K562 (cell line): ENCODE data around the gene FIZ1. TPM values are rescaled to one million over a fixed set of nuclear protein-coding genes. Genes with fewer than 3 reads are reported as not detected.

ENCODE experiments used
- BRD4 ChIP-seq: fragments of 200-600 bp; sonication (generic); IDR thresholded peaks from 2 replicates; pipeline ENCODE4 v1.6.1; 2017; ENCODE audit warnings: inconsistent platforms
- CSDE1 ChIP-seq, 2 experiments: fragments of 450-650 bp; IDR thresholded peaks; 2 replicates each; pipeline ENCODE4 v1.6.1; 2016; ENCODE audit warnings: mild to moderate bottlenecking in 1 of 2
- DDX20 ChIP-seq: fragments of 450-650 bp; IDR thresholded peaks from 2 replicates; pipeline ENCODE4 v1.6.1; 2016; ENCODE audit warnings: missing genetic modification characterization, low read depth, mild to moderate bottlenecking, missing compliant biosample characterization, moderate library complexity
- DMBX1 ChIP-seq: fragments of 250-450 bp; sonication (Bioruptor Pico); IDR thresholded peaks from 2 replicates; pipeline ENCODE4 v1.8.0; 2022; ENCODE audit warnings: inconsistent platforms, mild to moderate bottlenecking, moderate library complexity, borderline replicate concordance
- EP300 ChIP-seq: IDR thresholded peaks from 2 replicates; pipeline ENCODE4 v1.6.1; 2012; ENCODE audit warnings: low read length, improper control_type of control experiment
- ETV5 ChIP-seq: sonication (generic); formaldehyde crosslinking; IDR thresholded peaks from 2 replicates; pipeline ENCODE4 v1.4.0; 2020; ENCODE audit warnings: low read depth, mild to moderate bottlenecking, missing genetic modification reagents
- KLF6 ChIP-seq: fragments of 250-450 bp; sonication (Bioruptor Pico); IDR thresholded peaks from 2 replicates; pipeline ENCODE4 v1.4.0; 2020; ENCODE audit warnings: mild to moderate bottlenecking, moderate library complexity, borderline replicate concordance
- MLLT1 ChIP-seq, 2 experiments: fragments of 450-650 bp; IDR thresholded peaks; 2 replicates each; pipeline ENCODE4 v1.6.1; 2016
- MYC ChIP-seq, 2 experiments: fragments of 250-450 bp in 1 of 2; sonication (Bioruptor Pico) in 1 of 2; IDR thresholded peaks; 2 replicates each; pipeline versions ENCODE4 v1.5.1 to v1.6.1; 2012 to 2021; ENCODE audit warnings: low read depth in 2 of 2, borderline replicate concordance in 1 of 2, improper control_type of control experiment in 1 of 2, low read length in 1 of 2, mild to moderate bottlenecking in 1 of 2, moderate library complexity in 1 of 2
- NELFE ChIP-seq: IDR thresholded peaks from 2 replicates; pipeline ENCODE4 v1.6.1; 2011; ENCODE audit warnings: mild to moderate bottlenecking; ENCODE audit not compliant: insufficient read depth, insufficient read length
- NONO ChIP-seq, 2 experiments: fragments of 200-400 bp in 1 of 2; fragments of 450-650 bp in 1 of 2; formaldehyde crosslinking in 1 of 2; IDR thresholded peaks; 2 replicates each; pipeline ENCODE4 v1.6.1; 2017; ENCODE audit warnings: low read depth in 2 of 2, mild to moderate bottlenecking in 2 of 2, moderate library complexity in 2 of 2, low read length in 1 of 2
- PCBP2 ChIP-seq: fragments of 200-400 bp; formaldehyde crosslinking; IDR thresholded peaks from 2 replicates; pipeline ENCODE4 v1.6.1; 2018; ENCODE audit warnings: low read length, low read depth, mild to moderate bottlenecking, moderate library complexity; ENCODE audit not compliant: poor library complexity, severe bottlenecking
- POLR3A ChIP-seq: IDR thresholded peaks from 2 replicates; pipeline ENCODE4 v1.6.1; 2011; ENCODE audit warnings: borderline replicate concordance, mild to moderate bottlenecking, moderate library complexity; ENCODE audit not compliant: insufficient read length, insufficient read depth; ENCODE audit errors: extremely low read depth
- PPARD ChIP-seq: fragments of 250-450 bp; sonication (Bioruptor Pico); IDR thresholded peaks from 2 replicates; pipeline ENCODE4 v1.8.0; 2022; ENCODE audit warnings: inconsistent platforms, mild to moderate bottlenecking, moderate library complexity
- RCOR1 ChIP-seq, 2 experiments: IDR thresholded peaks; 2 replicates each; pipeline ENCODE4 v1.6.1; 2012; ENCODE audit warnings: low read depth in 2 of 2, low read length in 2 of 2, borderline replicate concordance in 1 of 2, improper control_type of control experiment in 1 of 2
- SAFB ChIP-seq: fragments of 200-400 bp; formaldehyde crosslinking; IDR thresholded peaks from 2 replicates; pipeline ENCODE4 v1.6.1; 2017; ENCODE audit warnings: low read depth, low read length, borderline replicate concordance
- SMAD3 ChIP-seq: fragments of 450-650 bp; formaldehyde crosslinking; conservative IDR thresholded peaks from 2 replicates; pipeline ENCODE4 v1.4.0; 2020; ENCODE audit warnings: mild to moderate bottlenecking
- SMC3 ChIP-seq: conservative IDR thresholded peaks from 2 replicates; pipeline ENCODE4 v1.6.1; 2011; ENCODE audit warnings: low read depth, low read length, improper control_type of control experiment; ENCODE audit not compliant: insufficient read depth
- SRSF9 ChIP-seq: fragments of 200-400 bp; formaldehyde crosslinking; IDR thresholded peaks from 2 replicates; pipeline ENCODE4 v1.6.1; 2017; ENCODE audit warnings: low read depth, low read length, borderline replicate concordance
- TEAD1 ChIP-seq, 2 experiments: fragments of 450-650 bp in 1 of 2; sonication (generic) in 1 of 2; formaldehyde crosslinking; IDR thresholded peaks; 2 replicates each; pipeline versions ENCODE4 v1.4.0 to v1.8.0; 2020 to 2022; ENCODE audit warnings: mild to moderate bottlenecking in 2 of 2, missing genetic modification reagents in 1 of 2
- ZNF134 ChIP-seq: fragments of 250-450 bp; sonication (Bioruptor Pico); conservative IDR thresholded peaks from 2 replicates; pipeline ENCODE4 v1.4.0; 2020
- ZNF146 ChIP-seq: IDR thresholded peaks from one replicate; pipeline ENCODE4 v1.6.1; 2018; ENCODE audit warnings: missing compliant biosample characterization; ENCODE audit not compliant: unreplicated experiment
- ZNF41 ChIP-seq: fragments of 250-450 bp; sonication (Bioruptor Pico); conservative IDR thresholded peaks from 2 replicates; pipeline ENCODE4 v1.4.0; 2020; ENCODE audit warnings: mild to moderate bottlenecking
- ZNF589 ChIP-seq: fragments of 200-800 bp; sonication (Bioruptor generic); IDR thresholded peaks from 2 replicates; pipeline ENCODE4 v1.6.1; 2016; ENCODE audit warnings: low read depth, missing genetic modification characterization, missing compliant biosample characterization
- ZNF668 ChIP-seq: fragments of 250-450 bp; sonication (Bioruptor Pico); IDR thresholded peaks from 2 replicates; pipeline ENCODE4 v1.8.0; 2022; ENCODE audit warnings: mild to moderate bottlenecking, inconsistent platforms
- ZNF79 ChIP-seq: fragments of 250-450 bp; sonication (Bioruptor Pico); IDR thresholded peaks from 2 replicates; pipeline ENCODE4 v1.4.0; 2020; ENCODE audit warnings: low read depth, mild to moderate bottlenecking, moderate library complexity
- ZSCAN32 ChIP-seq: fragments of 450-650 bp; formaldehyde crosslinking; IDR thresholded peaks from 2 replicates; pipeline ENCODE4 v1.4.0; 2020; ENCODE audit warnings: mild to moderate bottlenecking, moderate library complexity
- ZZZ3 ChIP-seq: fragments of 450-650 bp; IDR thresholded peaks from 2 replicates; pipeline ENCODE4 v1.6.1; 2016; ENCODE audit warnings: antibody characterized with exemption, mild to moderate bottlenecking, moderate library complexity
- polyA plus RNA-seq, 8 experiments: library from polyadenylated mRNA; depleted of rRNA in 4 of 8; stranded (reverse) in 5 of 8; unstranded in 3 of 8; fragments of >200 nt; fragmentation: Nextera tagmentation in 2 of 8; fragmentation: Illumina TruSeq in 1 of 8; extraction: Ambion mirVana in 2 of 8; extraction: Trizol in 1 of 8; gene quantifications; 2 replicates each; pipeline versions ENCODE4 v1.2.1 to v1.2.3, GENCODE V29; 2011 to 2014; ENCODE audit warnings: inconsistent platforms in 1 of 8, missing spikeins in 1 of 8
- total RNA-seq, 7 experiments: library from RNA; depleted of rRNA in 6 of 7; stranded (reverse); fragments of >200 nt in 6 of 7; fragmentation: Illumina TruSeq in 2 of 7; extraction: Trizol in 2 of 7; gene quantifications; 2 replicates each; pipeline versions ENCODE4 v1.2.1 to v1.2.3, GENCODE V29; 2011 to 2021; ENCODE audit warnings: low replicate concordance in 1 of 7

FIZ1 gene
- total and polyA plus RNA-seq, 9 of the 15 experiments (the other 6 are each of a cell fraction or from before 2014, with no cell fraction given), result 0.79 to 17.5 (median 5.5) TPM

- TF ChIP-seq MYC (IDR thresholded peaks at IDR 0.05; ENCODE audit: low read depth, low read length), result peak; percentile 39; the same call in 1 of the 2 replicates
- TF ChIP-seq MYC (CRISPR knock-in tag; IDR thresholded peaks at IDR 0.05; ENCODE audit: borderline replicate concordance, low read depth), result no peak
- TF ChIP-seq PCBP2, result no peak
- TF ChIP-seq KLF6 (CRISPR knock-in tag), result no peak
- no peak for TF ChIP-seq TEAD1 (CRISPR knock-in tag; IDR thresholded peaks at IDR 0.05)
- TF ChIP-seq ZNF79 (CRISPR knock-in tag), result no peak
- no peak for TF ChIP-seq SMC3
- no peak for TF ChIP-seq DMBX1 (CRISPR knock-in tag)
- no peak for TF ChIP-seq PPARD (CRISPR knock-in tag)
- no peak for TF ChIP-seq DDX20 (tag)
- 0 out of 2 replicates have a peak, but pooled peaks have one; percentile 7 for TF ChIP-seq ETV5 (CRISPR knock-in tag)
- no peak for TF ChIP-seq ZNF134 (CRISPR knock-in tag)
- TF ChIP-seq SRSF9, result no peak
- no peak for TF ChIP-seq ZZZ3
- no peak for TF ChIP-seq ZNF589 (CRISPR knock-in tag)
- no peak for TF ChIP-seq ZNF668 (CRISPR knock-in tag)
- TF ChIP-seq SAFB, result 0 out of 2 replicates have a peak, but pooled peaks have one; percentile 61
- TF ChIP-seq SMAD3 (CRISPR knock-in tag), result no peak
- no peak for TF ChIP-seq ZNF41 (CRISPR knock-in tag)
- no peak for TF ChIP-seq EP300
- 0 out of 4 replicates have a peak, but pooled peaks of 1 of the 2 experiments have one; percentile 3 for TF ChIP-seq MLLT1 (IDR thresholded peaks at IDR 0.05)
- TF ChIP-seq NELFE, result no peak
- TF ChIP-seq BRD4, result no peak
- peak in 1 of 2 experiments; percentile 79; a peak in 1 of 4 replicates for TF ChIP-seq NONO (IDR thresholded peaks at IDR 0.05; ENCODE audit: low read depth in 2 of 2, low read length in 1 of 2)
- no peak for TF ChIP-seq POLR3A
- no peak for TF ChIP-seq RCOR1 (IDR thresholded peaks at IDR 0.05; ENCODE audit: borderline replicate concordance in 1 of 2, low read depth in 2 of 2, low read length in 2 of 2)
- no peak for TF ChIP-seq ZNF146 (CRISPR knock-in tag)
- no peak for TF ChIP-seq CSDE1 (IDR thresholded peaks at IDR 0.05)
- 0 out of 2 replicates have a peak, but pooled peaks have one; percentile 49 for TF ChIP-seq ZSCAN32 (CRISPR knock-in tag)
These were observed 41.5 kb upstream of the FIZ1 start, which contains the start of gene ZNF580 (continued) for GRCh38 chr19:55640577-55641425.
